ENCODE results near the gene PRKCD.

The PRKCD gene

GRCh38 chr3:53190659-53191058, 29.6 kb downstream of the PRKCD start:
- no peak for DNase-seq (ENCODE audit: low read depth, low spot score)

GRCh38 chr3:53191836-53192480, 30.9 kb downstream of the PRKCD start:
- no peak for DNase-seq (ENCODE audit: low read depth, low spot score)

- no peak for DNase-seq (ENCODE audit: low read depth, low spot score)
Measured at GRCh38 chr3:53192608-53193007, 31.6 kb downstream of the PRKCD start.

GRCh38 chr3:53193466-53194209, 32.6 kb downstream of the PRKCD start:
- DNase-seq (ENCODE audit: low read depth, low spot score) = no peak

GRCh38 chr3:53194210-53195065, 33.4 kb downstream of the PRKCD start:
- DNase-seq (ENCODE audit: low read depth, low spot score) = no peak

GRCh38 chr3:53195066-53195450, 34.0 kb downstream of the PRKCD start:
- DNase-seq (ENCODE audit: low read depth, low spot score) = no peak

GRCh38 chr3:53195602-53196574, 34.9 kb downstream of the PRKCD start:
- peak; percentile 23 for DNase-seq (ENCODE audit: low read depth, low spot score)

GRCh38 chr3:53196575-53197407, 35.8 kb downstream of the PRKCD start:
- no peak for DNase-seq (ENCODE audit: low read depth, low spot score)

- no peak for DNase-seq (ENCODE audit: low read depth, low spot score)
Measured at GRCh38 chr3:53198256-53198977, 37.4 kb downstream of the PRKCD start.

GRCh38 chr3:53198996-53199395, 38.0 kb downstream of the PRKCD start:
- DNase-seq (ENCODE audit: low read depth, low spot score) = no peak

GRCh38 chr3:53199834-53200233, 38.8 kb downstream of the PRKCD start:
- DNase-seq (ENCODE audit: low read depth, low spot score) = no peak

- DNase-seq (ENCODE audit: low read depth, low spot score) = no peak
Measured at GRCh38 chr3:53200501-53201498, 39.8 kb downstream of the PRKCD start.

- DNase-seq (ENCODE audit: low read depth, low spot score) = no peak
Measured at GRCh38 chr3:53202331-53203015, 41.5 kb downstream of the PRKCD start.

GRCh38 chr3:53211706-53212702, 51.0 kb downstream of the PRKCD start:
- DNase-seq (ENCODE audit: low read depth, low spot score) = no peak

GRCh38 chr3:53213276-53213675, 52.3 kb downstream of the PRKCD start:
- DNase-seq (ENCODE audit: low read depth, low spot score) = no peak

- DNase-seq (ENCODE audit: low read depth, low spot score) = no peak
Measured at GRCh38 chr3:53215816-53216215, 54.8 kb downstream of the PRKCD start.

- DNase-seq (ENCODE audit: low read depth, low spot score) = no peak
Measured at GRCh38 chr3:53216723-53217122, 55.7 kb downstream of the PRKCD start.

Measured in activated CD4-positive, CD25-positive, alpha-beta regulatory T cell treated with anti-CD3 and anti-CD28 coated beads, Interleukin-2, amount 50 U/mL, for 16 hours (primary cell).